Inflammatory macrophage treated with lipopolysaccharide for 1 hour (primary cell): ENCODE results near the gene MIEN1.

ENCODE experiments used
- DNase-seq, 2 donors: peaks; one replicate each; pipeline ENCODE4 v3.0.0-alpha.2; 2020 to 2022

Gene MIEN1

DNA sequence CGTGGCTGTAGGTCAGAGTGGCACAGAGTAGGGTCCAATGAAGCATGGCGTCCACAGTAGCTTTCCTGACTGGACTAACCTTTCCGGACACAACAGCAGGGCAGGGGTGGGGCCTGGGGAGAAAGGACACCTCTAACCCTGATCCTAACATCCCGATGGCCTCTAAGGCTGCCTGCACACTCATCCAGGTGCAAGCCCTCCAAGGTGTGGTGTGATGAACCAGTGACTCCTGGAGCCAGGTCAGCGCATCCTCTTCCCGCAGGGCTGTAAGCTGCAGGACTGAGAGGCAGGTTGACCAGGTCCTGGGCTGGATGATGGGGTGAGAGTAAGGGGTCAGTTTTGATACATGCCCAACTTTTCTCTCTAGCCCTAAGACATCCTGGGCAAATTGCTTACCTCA is 33.6 kb downstream of the MIEN1 start:
- DNase-seq: no peak

DNA sequence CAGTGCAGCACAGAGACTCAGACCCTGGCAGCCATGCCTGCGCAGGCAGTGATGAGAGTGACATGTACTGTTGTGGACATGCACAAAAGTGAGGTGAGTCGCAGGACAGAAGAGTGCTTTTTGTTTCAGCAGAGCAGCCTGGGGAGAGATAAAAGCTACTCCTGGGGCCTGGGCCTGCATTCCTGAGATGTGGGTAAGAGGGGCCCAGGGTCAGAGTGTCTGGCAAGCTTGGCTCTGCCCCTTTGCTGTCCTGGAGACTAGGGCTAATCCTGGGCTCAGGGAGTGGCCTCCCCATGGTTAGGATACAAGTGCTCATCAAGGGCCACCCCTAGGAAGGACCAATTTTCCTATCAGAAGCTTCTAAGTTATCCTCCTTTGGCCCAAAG is 35.2 kb downstream of the MIEN1 start:
- no peak for DNase-seq

DNA sequence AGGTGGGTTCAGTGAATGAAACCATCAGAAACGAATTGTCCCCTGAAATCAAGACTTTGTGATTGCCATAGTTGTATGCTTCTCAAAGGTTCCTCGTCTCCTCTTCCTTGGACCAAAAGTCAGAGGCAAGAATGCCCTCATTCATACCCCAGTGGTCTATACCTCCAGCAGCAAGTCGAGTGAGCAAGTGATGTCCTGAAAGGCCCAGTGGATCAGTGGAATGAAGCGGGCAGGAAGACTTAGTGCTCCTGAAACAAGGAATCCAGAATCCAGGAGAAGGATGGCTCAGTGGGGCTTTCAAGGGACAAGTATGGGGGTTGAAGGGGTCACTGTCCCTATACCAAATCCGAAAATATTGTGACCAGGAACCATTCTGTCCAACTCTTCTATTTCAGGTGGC is 35.7 kb downstream of the MIEN1 start:
- DNase-seq: no peak

DNA sequence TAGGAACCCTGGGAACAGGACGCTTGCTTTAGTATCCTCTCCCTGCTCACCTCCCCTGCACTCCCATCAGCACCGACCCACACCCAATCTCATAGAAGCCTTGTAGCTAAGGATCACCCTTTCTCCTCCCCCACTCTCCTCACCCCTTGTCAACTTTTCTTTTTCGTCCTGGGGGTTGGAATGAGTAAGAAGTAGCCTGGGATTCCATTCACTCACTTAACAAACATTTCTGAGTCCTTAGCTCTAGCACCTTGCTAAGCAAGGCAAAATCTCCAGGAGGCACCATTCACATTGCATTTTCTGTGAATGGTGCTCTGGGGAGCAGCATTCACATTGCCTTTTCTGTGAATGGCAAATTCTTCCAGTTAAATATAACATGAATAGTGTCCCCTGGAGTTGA is 41.4 kb downstream of the MIEN1 start:
- no peak for DNase-seq

GRCh38 chr17:39688475-39688835 is 41.9 kb downstream of the MIEN1 start:
- no peak for DNase-seq

DNA sequence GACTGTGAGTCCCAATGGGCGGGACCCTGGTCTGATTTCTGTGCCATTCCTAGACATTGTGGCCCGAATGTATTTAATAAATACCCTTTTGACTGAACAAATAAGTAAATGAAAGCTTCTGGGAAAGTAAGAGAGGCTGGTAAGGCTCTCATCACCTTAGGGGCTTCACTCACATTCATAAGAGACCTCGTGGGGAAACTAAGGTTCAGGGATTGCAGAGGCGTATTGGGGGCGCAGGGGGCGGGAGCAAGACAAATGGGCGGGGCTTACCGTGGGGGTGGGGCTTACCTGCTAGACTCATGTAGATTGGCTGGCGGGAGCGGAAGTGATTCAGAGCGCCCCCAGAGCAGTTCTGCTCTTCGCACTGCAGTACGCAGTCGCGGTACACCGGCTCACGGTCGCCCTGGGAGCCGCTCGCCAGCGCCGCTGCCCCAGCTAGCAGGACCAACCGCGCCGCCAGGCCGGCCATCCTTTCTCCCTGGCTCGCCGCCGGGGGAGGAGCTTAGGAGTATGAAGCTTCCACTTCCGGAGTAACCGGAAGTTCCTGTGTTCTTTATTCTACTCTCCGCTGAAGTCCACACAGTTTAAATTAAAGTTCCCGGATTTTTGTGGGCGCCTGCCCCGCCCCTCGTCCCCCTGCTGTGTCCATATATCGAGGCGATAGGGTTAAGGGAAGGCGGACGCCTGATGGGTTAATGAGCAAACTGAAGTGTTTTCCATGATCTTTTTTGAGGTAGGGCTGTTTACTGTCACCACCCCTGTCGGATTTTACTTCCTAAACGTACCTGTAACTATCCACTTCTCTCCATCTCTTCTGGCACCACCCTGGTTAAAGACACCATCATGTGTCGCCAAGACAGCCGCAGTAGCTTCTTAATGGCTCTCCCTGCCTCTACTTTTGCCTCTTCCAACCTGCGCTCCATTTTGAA is 42.5 kb downstream of the MIEN1 start, which contains the start of gene PGAP3:
Gene PGAP3, minus strand, starts transcription at position 512 of the 929 bp plus-strand sequence. Its CDS starts 43 bp downstream, at position 469.
- peak; percentile 82 to 85 for DNase-seq

- no peak for DNase-seq
Observed at GRCh38 chr17:39687101-39687545, 43.2 kb downstream of the MIEN1 start.

- DNase-seq: no peak
Observed at GRCh38 chr17:39684369-39685192, 45.8 kb downstream of the MIEN1 start.

- DNase-seq: no peak
Observed at GRCh38 chr17:39683295-39683939, 46.9 kb downstream of the MIEN1 start.

- DNase-seq: no peak
Observed at GRCh38 chr17:39679521-39680192, 50.7 kb downstream of the MIEN1 start.
